Measurements from ENCODE around the gene PHACTR3. TPM values are rescaled to one million over a fixed set of nuclear protein-coding genes. Genes with fewer than 3 reads are reported as not detected.
A peak's percentile ranks its signal among the peaks of the same experiment; 100 is the strongest.

The PHACTR3 gene
- total RNA-seq, 4 donors from 2014 or later = 1.4 to 7.2 (median 4.3) TPM

DNA sequence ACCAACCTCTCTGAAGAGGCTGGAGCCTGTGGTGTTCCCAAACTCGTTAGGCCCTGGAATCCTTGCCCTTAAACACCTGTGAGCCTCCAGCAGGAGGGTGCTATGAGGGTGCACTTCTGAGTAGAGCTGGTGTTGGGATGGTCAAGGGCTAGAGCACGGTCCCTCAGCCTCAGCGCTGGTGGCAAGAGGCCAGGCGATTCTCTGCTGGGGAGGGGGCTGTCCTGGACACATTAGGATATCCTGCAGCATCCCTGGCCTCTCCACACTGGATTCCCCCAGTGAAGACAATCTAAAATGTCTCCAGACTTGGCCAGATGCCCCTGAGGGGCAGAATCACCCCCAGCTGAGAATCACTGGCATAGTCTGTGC, 171.3 kb downstream of the PHACTR3 start:
- peak in 1 of 2 donors; percentile 42 for DNase-seq (ENCODE audit: low spot score in 2 of 2)
- intact Hi-C loops (cut with DNase I; ENCODE audit: low total_unique reads) = no loop called here
- no peak for TF ChIP-seq POLR2A (IDR thresholded peaks at IDR 0.05)
- TF ChIP-seq, protein P1, sequence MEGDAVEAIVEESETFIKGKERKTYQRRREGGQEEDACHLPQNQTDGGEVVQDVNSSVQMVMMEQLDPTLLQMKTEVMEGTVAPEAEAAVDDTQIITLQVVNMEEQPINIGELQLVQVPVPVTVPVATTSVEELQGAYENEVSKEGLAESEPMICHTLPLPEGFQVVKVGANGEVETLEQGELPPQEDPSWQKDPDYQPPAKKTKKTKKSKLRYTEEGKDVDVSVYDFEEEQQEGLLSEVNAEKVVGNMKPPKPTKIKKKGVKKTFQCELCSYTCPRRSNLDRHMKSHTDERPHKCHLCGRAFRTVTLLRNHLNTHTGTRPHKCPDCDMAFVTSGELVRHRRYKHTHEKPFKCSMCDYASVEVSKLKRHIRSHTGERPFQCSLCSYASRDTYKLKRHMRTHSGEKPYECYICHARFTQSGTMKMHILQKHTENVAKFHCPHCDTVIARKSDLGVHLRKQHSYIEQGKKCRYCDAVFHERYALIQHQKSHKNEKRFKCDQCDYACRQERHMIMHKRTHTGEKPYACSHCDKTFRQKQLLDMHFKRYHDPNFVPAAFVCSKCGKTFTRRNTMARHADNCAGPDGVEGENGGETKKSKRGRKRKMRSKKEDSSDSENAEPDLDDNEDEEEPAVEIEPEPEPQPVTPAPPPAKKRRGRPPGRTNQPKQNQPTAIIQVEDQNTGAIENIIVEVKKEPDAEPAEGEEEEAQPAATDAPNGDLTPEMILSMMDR (IDR thresholded peaks at IDR 0.05) = no peak
- 83% methylated on average over 4 of the region's 4 CpGs; no CpG with 5 or more reads in 1 of the 2 donors for WGBS, 2 donors
- H3K4me3 ChIP-seq (ENCODE audit: low read depth, poor library complexity, severe bottlenecking) = no peak overlapping the region

DNA sequence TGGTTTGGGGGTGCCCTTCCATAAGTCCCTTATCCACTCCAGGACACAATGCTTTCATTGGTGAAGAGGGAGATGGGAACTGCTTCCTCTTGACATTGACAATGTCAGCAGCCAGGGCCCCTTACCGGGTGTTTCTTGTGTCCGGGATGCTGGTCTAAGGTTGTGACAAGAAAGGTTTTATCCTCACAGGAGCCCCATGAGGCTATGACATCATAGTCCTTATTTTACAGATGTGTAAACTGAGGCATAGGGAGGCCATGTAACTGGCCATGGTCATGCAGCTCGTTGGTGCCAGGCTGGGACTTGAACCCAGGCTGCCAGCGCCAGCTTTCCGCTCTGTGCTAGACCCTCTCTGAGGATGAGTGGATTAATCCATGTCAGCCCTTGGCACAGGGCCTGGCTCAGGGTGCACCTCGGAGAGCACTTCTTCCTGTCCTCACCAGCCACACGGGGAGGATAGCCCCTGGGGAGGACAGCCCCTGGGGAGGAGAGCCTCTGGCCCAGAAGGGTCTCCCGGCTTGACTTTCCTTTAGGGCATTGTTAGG, 171.8 kb downstream of the PHACTR3 start:
- TF ChIP-seq, protein P1 (IDR thresholded peaks at IDR 0.05) = no peak
- TF ChIP-seq POLR2A (IDR thresholded peaks at IDR 0.05) = no peak
- peak in 1 of 2 donors; percentile 49 for DNase-seq (ENCODE audit: low spot score in 2 of 2)
- 52 to 66% methylated on average over 7 to 8 of the region's 8 CpGs for WGBS, 2 donors
- intact Hi-C loops (cut with DNase I; ENCODE audit: low total_unique reads) = no loop called here
- H3K4me3 ChIP-seq (ENCODE audit: low read depth, poor library complexity, severe bottlenecking) = no peak overlapping the region

DNA sequence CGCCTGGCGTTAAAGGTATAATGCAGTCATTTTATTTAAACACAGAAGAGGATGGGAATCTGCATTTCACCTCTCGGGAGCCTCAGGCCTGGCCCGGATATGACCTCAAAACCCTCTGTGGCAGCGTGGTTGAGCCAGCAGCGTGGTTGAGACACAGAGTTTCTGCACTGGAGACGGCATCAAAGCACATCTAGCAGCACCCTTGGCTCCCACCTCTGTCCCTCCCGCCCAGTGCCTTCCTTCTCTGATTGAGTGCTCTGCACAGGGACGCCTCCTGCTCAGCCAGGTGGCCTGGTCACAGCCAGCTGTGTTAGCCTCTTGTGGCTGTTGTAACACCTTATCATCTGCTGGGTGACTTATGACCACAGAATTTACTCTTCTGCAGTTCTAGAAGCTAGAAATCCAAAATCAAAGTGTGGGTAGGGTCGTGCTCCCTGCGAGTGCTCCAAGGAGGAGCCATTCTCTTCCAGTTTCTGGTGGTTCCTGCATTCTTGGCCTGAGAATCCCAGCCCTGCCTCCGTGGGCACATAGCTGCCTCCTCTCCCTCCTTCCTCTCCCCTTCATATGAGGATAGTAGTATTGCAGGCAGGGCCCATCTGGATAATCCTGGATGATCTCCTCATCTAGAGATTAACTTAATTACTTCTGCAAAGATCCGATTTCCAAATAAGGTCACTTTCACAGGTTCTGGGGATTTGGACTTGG, 172.4 kb downstream of the PHACTR3 start:
- DNase-seq (ENCODE audit: low spot score in 2 of 2) = peak in 1 of 2 donors; percentile 64
- H3K4me3 ChIP-seq (ENCODE audit: low read depth, poor library complexity, severe bottlenecking) = no peak overlapping the region
- no peak for TF ChIP-seq POLR2A (IDR thresholded peaks at IDR 0.05)
- TF ChIP-seq, protein P1 (IDR thresholded peaks at IDR 0.05) = no peak
- intact Hi-C loops (cut with DNase I; ENCODE audit: low total_unique reads) = no loop called here
- WGBS, 2 donors = 78 to 79% methylated on average over 13 of the region's 13 CpGs

- no peak overlapping the region for H3K4me3 ChIP-seq (ENCODE audit: low read depth, poor library complexity, severe bottlenecking)
- TF ChIP-seq, protein P1 (IDR thresholded peaks at IDR 0.05) = no peak
- no peak for TF ChIP-seq POLR2A (IDR thresholded peaks at IDR 0.05)
- DNase-seq (ENCODE audit: low spot score in 2 of 2) = peak in 1 of 2 donors; percentile 48
- intact Hi-C loops (cut with DNase I; ENCODE audit: low total_unique reads) = no loop called here
- WGBS, 2 donors = 76 to 85% methylated on average over 3 of the region's 3 CpGs
Observed at GRCh38 chr20:59777331-59777725, 173.0 kb downstream of the PHACTR3 start.

DNA sequence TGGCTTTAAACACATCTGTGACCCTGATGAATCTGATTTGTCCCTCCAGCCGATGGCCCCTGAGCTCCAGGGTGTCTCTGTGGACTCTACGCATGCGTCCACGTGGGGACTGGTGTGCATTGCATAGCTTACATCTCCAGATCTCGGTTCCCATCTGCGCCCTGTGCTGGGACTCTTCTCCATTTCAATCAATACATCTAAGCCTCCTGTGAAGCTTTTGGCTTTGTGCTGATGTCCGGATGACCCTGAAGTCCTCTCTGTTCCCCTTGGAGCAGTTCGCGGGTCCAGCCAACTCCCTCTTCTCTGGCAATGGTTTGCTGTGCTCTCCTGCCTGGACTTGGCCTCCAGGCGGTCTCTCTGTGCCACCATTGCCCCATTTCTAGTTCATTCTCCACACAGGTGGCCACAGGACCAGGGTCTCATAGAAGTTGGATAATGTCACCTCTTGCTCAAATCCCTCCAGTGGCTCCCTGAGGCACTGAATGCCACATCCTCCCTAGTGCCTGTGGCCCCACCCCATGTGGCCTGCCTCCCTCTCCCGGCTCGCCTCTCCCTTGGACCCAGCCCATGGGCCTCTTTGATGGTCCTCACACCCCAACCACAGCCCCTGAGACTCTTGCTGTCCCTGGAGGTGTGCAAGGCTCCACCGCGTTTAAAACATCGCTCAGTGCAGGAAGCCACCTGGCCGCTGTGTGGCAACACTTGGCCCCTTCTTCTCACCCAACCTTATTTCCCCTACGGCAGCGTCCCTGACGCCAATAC, 173.7 kb downstream of the PHACTR3 start:
- DNase-seq (ENCODE audit: low spot score in 2 of 2) = peak in 1 of 2 donors; percentile 76
- H3K4me3 ChIP-seq (ENCODE audit: low read depth, poor library complexity, severe bottlenecking) = no peak overlapping the region
- WGBS, 2 donors = 82 to 87% methylated on average over 19 of the region's 19 CpGs
- intact Hi-C loops (cut with DNase I; ENCODE audit: low total_unique reads) = no loop called here
- TF ChIP-seq, protein P1 (IDR thresholded peaks at IDR 0.05) = no peak
- TF ChIP-seq POLR2A (IDR thresholded peaks at IDR 0.05) = no peak

Measured in lower leg skin (tissue), 4 donors.